ENCODE measurements around the gene PRKCA.

- TF ChIP-seq CTCF (IDR thresholded peaks at IDR 0.05; ENCODE audit: extremely low read depth in 1 of 2, insufficient read depth in 1 of 2, low read depth in 1 of 2, low read length in 2 of 2) (no peak), POLR2A (IDR thresholded peaks at IDR 0.05; ENCODE audit: low read depth, low read length) (no peak), GATA2 (IDR thresholded peaks at IDR 0.05; ENCODE audit: insufficient read depth, insufficient read length, low read depth, low read length) (no peak), POLR2AphosphoS5 (IDR thresholded peaks at IDR 0.05; ENCODE audit: insufficient read depth, low read depth, low read length) (no peak), FOS (IDR thresholded peaks at IDR 0.05; ENCODE audit: borderline replicate concordance, insufficient read depth, low read length) (no peak), EZH2 (IDR thresholded peaks at IDR 0.05; ENCODE audit: borderline replicate concordance, low read depth, low read length, severe bottlenecking) (no peak), MYC (IDR thresholded peaks at IDR 0.05; ENCODE audit: low read depth, low read length) (no peak)
- TF ChIP-seq, protein P1, sequence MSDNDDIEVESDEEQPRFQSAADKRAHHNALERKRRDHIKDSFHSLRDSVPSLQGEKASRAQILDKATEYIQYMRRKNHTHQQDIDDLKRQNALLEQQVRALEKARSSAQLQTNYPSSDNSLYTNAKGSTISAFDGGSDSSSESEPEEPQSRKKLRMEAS (IDR thresholded peaks at IDR 0.05; ENCODE audit: insufficient read depth, insufficient read length): no peak
These were observed 185.6 kb downstream of the PRKCA start for GRCh38 chr17:66487981-66488468.

All from endothelial cell of umbilical vein (primary cell).